GM18870 (cell line): Measurements from ENCODE around the gene RNFT2.

Experiments
- ATAC-seq: cut with Tn5 transposase; IDR thresholded peaks from one replicate; pipeline ENCODE4 v1.9.1; 2021; ENCODE audit warnings: moderate library complexity; ENCODE audit not compliant: unreplicated experiment

RNFT2 gene

DNA sequence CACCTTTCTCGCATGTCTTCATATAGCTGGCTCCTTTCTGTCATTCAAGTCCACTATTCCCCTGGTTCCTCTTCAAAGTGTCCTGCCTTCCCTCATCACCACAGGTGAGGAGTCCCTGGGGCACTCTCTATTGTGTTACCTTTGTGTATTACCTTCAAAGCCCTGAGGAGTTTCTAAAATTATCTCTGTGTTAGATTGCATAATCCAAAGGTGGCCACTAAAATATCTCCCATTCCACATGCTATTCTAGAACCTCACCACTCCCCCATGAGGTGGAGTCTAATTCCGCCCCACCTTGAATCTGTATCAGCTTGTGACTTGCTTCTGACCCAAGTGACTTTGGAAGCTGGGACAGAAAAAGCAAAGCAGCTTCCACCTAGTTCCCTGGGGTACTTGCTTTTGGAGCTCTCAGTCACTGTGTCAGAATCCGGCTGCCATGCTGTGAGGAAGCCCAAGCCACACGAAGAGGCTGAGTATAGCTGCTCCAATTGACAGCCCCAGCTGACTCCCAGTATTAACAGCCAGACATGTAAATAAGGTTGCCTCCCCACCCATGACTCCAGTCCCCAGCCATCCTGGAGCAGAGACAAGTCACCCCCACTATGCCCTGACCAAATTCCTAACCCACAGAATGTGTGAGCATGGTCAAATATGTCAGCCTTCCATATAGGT lies 136.3 kb downstream of the RNFT2 start:
- ATAC-seq = no peak

DNA sequence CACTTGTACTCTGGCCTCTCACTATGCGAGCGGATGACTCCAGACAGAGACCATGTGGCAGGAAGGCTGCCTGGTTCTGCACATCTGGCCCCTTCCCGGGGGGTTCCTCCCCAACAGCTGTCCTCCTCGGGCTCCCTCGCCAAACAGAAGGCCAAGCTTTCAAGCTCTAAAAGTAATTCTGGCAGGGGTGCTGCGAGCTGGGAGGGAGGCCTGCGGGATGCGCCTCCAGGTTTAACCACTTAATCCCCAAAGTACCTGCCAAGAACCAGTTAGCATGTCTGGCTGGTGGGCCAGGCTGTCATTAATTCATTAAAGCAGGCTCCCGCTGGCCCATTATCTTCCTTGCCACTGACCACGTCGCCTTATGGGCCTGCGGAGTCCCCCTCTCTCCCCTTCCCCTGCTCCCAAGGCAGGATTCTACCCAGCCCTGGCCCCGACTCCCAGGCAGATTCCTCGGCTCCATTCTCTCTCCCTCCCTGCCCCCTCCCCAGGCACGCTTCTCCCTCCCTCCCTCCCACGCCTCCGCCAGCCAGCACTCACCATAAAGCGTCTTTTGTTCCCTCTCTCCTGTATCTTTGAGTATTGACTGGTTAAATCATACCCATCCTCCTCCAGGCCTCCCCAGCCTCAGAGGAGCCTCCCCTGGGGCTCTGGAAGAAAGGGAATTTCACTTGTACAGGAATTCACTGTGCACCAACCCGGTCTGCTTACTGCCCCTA lies 138.2 kb downstream of the RNFT2 start:
- no peak for ATAC-seq

DNA sequence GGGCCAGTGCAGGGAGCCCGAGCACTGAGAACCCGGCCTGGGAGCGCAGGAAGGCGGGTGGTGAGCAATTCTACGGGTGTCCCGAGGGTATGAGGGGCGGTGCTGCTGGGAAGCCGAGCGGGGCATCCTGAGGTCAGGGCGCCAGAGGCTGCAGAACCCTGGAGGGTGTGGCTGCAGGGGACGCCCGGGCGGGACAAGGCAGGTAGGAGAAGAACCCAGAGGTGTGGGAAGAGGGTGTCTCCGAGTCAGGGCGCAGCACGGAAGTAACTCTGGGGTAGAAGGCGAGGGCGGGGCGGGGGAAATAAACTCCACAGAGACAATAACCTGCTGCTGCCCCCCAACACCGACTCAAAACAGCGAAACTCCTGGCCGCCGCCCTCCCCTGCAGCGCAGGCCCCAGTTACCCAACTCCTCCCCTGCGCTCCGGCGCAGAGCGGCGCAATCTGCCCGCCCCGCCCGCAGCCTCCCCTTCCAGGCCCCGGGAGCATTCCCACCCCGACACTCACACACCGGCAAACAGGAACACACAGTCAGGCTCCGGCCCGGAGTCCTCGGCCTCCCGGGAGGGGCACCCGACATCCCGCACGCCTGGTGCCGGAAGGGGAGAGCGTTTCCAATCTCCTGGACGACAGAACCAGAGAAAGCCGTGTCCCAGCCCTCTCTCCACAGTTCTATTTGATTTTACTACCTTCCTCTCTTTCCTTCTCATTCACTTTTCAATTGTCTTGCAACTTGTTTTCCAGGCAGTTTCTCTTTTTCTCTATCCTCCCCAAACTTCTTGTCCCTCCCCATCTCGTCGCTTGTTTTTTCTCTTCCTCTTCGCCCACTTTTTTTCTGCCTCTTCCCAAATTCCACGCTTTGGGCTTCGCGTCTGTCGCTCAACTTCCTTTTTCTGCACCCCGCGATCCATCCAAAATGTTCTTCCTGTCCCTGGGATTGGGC lies 140.7 kb downstream of the RNFT2 start:
- no peak for ATAC-seq

DNA sequence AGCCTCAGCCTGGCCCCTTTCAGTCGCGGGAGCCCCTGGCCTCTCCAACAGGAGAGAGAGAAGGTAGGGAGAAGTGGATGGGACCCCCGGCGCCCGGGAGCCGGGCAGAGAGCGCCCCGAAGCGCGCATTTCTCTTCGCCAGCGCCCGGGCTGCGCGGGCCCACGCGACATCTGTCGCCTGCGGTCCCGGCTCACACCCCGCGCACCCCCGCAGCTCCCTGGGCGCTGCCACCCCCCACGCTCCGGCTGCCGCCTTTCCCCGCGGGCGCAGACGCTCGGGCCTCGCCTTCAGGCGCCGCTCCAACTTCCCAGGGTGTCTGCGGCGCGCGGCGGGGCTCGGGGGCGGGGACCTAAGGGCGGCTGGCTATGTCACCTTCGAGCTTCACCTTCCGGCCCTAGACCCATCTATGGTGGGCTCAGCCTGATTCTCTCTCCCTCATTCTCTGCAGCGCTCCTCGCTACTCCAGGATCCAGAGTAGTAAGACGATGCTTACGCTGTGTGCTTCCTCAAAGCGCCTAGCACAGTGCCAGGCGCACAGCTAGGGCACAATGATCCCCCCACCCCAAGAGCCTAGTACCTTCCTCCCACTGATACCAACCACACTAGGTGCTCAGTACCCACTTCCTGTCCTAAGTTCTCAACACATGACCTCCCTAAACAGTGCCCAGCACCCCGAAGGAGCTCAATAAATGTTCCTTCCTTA lies 141.5 kb downstream of the RNFT2 start:
- no peak for ATAC-seq

DNA sequence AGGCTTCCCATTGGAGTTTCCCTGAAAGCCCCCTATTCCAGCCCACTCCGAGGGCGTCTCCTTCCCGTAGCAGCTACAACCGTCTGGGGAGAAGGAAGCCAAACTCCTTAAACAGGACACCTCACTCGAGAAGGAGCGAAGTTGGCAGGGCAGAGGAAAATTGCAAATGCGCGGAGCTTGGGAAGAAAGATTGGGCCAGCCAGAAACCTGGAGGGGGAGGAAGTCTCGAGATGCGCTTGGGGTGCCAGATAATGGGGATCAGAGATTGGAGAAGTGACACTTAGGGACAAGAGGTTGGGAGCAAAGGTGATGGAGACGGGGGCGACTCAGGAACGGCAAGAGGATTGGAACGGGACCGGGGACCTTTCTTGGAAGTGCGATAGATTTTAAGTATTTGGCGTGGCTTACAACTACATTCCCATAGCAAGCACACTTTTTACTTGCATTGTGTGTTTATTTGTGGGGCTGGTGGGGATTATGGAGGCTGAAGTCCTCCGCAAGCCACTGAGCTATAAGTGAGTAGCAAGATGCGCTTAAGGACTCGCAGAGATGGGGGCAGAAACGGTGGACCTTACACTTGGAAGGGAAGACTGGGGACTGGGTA lies 142.2 kb downstream of the RNFT2 start:
- no peak for ATAC-seq

DNA sequence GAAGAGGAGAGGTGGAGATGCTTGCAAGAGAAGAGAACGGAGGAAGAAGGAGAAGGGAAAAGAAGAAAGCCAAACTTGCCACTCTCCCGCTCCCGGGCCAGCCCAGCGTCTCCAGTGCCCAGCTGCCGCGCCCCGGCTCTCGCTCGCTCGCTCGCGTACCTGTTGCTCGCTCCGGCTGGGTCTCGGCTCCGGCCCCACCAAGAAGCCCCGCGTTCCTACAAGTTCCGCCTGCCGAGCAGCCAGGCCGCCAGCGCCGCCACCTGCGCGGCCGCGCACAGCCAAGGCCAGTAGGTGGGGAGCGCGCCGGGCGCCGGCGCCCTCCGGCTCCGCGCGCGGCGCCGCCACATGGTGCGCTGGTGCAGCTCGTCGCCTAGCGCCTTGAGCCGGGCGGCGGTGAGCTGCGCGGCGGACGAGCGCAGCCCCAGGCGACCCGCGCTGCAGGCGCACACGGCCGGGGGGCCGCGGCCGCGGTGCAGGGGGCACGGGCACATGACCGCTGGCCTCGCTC lies 142.8 kb downstream of the RNFT2 start:
- ATAC-seq = no peak

DNA sequence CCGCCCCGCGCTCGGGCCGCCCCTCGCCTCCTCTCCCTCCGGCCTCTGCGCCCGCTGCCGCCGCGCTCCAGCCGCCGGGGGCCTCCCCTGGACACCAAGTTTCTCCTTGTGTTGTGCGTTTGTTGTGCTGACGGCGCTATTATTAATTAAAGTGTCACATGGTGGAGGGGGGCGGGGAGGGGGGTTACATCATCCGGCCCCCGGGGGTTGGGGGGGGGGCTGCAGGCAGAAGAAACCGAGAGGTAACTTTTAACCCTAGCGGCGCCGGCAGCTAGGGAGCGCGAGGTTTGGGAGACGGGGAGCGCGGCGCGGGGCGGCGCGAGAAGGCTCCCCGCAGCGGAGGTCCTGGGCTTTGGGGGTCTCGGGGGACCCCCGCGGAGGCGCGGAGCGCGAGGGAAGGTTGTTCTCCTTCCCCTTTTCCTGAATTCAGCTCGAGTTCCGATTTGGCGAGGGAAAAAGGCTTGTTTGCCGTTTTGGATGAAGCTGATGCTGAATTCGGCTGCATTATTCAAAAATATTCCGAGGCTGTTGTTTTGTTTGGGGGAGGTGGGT lies 143.3 kb downstream of the RNFT2 start, which contains the start of gene HRK:
Gene HRK (minus strand): TSS at position 117 of the 552 bp plus-strand sequence. CDS start 134 bp downstream, outside the sequence.
- ATAC-seq = no peak

DNA sequence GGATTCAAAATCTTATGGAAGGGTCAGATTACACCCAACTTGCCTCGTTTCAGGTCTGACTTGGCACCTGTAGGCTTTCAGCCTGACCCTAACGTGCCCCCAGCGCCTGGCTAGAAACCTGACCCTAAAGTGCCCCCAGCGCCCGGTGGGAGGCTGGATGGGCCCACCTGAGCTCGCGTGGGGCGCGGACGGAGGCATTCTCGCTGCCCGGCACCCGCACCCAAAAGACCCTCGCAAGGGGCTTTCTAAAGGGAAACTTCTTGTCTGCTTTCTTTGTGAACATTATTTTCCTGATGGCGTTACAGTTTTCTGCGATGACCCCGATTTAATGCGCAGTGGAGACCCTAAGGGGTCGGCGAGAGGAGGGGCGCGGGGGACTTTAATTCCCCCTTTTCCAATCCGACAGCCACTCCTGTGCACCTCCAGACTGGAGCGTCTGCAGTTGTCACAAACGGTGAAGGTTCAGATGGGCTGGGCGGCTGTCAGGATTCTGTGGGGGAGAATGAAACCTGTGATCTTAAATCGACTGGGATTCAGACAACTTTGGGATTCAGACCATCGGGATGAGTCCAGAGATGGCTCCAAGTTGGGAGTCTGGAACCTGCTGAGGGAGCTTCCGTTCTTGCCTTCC lies 143.9 kb downstream of the RNFT2 start:
- ATAC-seq = no peak

DNA sequence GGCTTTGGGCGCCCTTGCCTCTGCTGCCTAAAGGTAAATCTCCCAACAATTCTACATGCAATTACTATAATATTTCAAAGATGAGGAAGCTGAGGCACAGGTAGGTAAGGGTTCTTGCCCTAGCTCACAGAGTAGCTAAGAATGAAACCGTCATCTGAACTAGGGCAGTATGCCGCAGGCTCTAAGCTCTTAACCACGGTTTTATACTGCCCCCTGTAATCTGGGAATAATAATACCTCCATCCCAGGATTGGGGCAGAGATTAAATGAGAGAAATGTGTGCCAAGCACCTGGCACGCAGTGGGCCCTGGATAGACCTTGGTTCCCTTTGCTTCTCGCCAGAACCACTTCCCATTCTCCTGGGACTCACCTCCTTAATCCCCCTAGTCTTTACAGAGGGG lies 144.6 kb downstream of the RNFT2 start:
- ATAC-seq = no peak

DNA sequence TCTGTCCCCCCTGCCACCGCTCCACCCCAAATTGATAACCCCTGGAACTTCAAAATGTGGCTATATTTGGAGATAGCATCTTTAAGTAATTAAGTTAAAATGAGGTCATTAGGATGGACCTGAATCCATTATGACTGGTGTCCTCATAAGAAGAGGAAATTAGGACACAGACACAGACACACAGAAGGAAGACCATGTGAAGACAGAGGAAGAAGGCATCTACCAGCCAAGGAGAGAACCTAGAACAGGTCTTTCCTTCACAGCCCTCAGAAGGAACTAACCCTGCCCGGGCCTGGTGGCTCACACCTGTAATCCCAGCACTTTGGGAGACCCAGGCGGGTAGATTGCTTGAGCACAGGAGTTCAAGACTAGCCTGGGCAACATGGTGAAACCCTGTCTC lies 146.8 kb downstream of the RNFT2 start:
- no peak for ATAC-seq

DNA sequence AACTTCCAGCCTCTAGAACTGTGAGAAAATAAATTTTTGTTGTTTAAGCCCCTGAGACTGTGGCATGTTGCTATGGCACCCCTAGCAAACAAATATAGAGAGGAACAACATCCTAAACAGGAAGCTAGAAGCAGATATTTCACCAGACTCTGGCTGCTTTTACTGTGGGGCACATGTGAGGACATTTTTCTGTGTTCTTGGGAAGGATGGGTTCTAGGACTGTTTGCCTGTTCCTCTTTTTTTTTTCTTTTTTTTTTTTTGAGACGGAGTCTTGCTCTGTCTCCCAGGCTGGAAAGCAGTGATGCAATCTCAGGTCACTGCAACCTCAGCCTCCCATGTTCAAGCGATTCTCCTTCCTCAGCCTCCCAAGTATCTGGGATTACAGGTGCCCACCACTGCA lies 147.4 kb downstream of the RNFT2 start:
- no peak for ATAC-seq

DNA sequence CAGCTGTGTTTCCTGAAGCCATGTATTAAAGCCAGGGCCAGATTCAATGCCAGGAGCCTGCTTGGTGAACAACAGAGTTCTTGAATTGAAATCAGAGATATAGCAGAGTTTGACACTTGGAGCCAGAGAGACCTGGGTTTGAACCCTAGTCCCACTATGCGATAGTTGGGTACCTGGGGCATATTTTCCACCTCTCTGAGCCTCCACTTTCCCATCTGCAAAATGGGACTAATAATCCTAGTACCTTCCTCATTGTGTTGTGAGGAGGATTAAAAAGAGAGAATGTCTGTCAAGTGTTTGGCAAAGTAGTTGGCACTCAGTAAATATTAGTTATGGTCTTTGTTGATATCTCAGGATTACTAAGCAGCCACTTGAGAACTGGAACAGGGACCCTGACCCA lies 149.1 kb downstream of the RNFT2 start:
- ATAC-seq = no peak

DNA sequence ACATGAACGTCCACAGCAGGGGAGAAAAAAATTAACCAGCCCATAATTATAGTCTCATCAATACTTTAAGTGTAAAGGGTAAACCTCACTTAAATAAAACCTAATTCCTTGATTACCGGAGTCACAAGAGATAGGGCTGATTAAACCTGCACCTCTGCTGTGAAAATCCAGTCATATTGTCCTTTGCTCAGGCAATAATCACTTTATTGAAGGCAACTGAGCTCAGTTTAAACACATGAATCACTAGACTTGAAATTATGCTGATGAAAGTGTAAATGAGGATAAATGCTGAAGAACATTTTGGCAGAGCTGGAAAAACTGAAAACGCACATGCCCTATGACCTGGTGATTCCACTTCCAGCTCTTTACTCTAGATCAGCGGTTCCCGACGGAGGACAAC lies 149.8 kb downstream of the RNFT2 start:
- no peak for ATAC-seq

DNA sequence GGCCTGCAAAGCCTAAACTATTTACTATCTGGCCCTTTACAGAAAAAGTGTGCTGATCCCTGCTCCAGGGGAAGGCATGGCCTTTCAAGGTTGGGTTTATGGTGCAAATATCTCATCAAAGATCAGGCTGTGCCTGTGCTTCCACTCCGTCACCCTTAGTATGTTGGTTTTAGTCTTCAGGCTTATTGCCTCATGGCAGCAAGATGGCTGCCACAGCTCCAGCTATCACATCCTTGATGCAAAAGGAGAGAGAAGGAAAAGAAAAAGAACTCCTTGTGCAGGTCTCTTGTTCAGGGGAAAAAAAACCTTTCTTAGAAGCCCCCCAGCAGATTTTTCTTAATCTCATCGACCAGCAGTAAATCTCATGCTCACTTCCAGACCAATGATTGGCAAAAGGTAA lies 152.2 kb downstream of the RNFT2 start:
- ATAC-seq = no peak

DNA sequence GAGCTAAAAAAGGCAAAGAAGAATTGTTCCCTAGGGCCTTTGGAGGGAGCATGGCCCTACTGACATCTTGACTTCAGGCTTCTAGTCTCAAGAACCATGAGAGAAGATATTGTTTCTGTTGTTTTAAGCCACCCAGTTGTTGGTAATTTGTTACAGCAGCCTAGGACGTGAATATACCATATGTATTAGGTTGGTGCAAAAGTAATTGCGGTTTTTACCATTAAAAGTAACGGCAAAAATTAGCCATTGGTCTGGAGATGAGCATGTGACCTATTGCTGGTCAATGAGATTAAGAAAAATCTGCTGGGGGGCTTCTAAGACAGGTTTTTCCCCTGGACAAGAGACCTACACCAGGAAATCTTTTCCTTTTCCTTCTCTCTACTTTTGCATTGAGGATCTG lies 152.9 kb downstream of the RNFT2 start:
- no peak for ATAC-seq

DNA sequence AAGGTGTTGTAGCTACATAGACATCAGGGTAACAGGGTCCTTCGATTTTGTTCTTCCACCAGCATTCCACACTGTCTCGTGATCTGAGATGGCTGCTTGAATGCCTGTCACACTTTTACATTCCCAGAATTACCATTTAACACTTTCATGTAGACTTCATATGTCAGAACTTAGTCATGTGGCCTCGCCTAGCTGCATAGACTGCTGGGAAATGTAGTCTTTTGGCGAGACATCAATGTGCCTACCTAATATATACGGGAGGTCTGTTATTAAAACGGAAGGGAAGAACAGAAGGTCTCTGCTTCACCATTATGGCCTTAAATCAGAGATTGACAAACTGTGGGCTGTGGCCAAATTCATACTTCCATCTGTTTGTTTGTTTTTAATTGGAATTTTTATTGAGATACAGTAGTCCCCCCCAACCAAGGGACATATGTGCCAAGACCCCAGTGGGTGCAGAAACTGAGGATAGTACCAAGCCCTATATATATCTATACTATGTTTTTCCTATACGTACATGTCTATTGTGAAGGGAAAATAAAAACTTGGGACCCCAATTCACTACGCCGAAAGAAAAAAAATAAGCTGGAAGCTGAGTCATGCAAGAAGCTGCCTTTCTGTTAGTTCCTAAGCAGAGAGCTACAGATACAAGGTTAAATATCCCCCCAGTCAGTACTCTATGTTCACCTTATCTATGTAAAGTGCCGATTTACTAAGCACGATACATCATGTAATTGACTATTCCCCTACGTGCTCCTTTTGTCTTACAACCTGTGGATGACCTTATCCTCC lies 154.4 kb downstream of the RNFT2 start:
- no peak for ATAC-seq

DNA sequence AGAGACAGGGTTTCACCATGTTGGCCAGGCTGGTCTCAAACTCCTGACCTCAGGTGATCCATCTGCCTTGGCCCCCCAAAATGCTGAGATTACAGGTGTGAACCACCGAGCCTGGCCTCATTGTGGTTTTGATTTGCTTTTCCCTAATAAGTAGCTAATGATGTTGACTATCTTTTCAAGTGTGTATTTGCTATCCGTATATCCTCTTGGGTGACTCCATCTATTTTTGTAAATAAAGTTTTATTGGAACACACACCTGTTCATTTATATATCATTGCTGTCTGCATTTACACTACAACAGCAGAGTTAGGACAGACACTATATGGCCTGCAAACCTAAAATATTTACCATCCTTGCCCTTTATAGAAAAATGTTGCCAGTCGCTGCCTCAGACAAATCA lies 156.8 kb downstream of the RNFT2 start:
- ATAC-seq = no peak

DNA sequence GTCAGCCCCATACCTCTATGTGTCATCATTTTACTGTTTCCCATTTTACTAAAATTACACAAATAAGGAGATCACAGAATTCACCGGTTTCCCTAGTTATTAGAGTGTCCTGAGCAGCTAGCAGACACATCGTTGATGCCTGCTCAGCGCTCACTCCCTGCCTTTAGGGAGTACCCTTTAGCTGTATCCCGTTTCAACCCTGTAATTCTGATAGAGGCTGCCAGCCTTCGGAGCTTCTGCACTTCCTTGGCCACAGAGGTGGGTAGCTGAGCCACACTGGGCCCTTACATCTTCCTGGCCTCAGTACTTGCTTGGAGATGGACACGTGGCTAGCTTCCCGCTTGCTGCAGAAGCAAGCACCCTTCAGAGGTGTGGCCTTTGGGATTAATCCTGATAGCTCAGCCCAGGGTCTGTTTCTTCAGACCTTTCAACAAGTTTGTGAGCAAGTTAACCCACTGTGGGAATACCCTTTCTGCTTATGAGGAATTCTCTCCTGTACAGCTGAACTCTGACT lies 158.4 kb downstream of the RNFT2 start:
- ATAC-seq = no peak

DNA sequence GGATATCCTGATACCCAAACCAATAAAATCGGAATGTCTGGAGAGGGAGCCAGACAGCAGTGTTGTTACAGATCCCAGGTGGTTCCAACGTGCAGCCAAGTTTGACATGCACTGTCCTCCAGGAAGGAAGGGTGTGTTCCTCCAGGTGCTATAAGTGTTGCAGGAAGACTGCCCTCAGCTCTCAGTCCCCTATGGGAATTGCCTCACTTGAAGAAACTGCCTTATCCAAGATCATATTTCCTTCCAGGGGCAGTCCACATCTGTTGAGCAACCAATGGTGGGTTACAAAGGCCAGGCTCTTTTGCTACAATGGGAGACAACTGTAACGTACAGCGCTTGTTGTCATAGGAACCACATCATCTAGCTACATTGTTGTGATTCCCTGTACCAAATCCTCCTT lies 159.4 kb downstream of the RNFT2 start:
- no peak for ATAC-seq
